ENCODE data around the gene ARL5B. TPM values are rescaled to one million over a fixed set of nuclear protein-coding genes. Genes with fewer than 3 reads are reported as not detected.
A peak's percentile ranks its signal among the peaks of the same experiment; 100 is the strongest.

Gene ARL5B
- total RNA-seq, 2 experiments from 2014 or later = 12.4 to 13.3 TPM

- CTCF ChIA-PET = no interaction called here
Observed at GRCh38 chr10:18710201-18710653, 51.0 kb downstream of the ARL5B start.

DNA sequence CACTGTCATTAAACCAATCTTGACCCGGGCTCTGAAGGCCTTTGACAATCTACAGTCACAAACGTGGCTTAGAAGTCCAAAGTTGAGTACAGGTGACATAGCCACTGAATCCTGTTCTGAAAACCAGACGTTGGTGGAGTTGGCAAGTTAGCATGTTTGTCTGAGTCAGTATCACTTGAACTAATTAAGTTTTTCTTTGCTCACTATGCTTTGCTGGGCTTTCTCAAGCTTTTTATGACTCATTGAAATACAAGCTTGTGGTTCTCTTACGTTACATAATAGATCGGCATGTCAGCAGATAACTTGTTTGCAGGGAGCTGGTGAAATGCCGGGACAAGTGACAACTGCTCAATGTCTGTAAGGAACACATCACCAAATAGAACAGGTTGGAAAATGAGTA is 53.8 kb downstream of the ARL5B start:
- Mint-ChIP-seq H3K9me3 (no peaks in the 10 kb centered on the region), H3K27me3 (peaks cover 7% of the 10 kb centered on the region), H3K27ac (no peak overlapping the region), H3K4me1 (ENCODE audit: low read depth) (no peaks in the 10 kb centered on the region), H3K36me3 (ENCODE audit: low read depth) (no peaks in the 10 kb centered on the region), H3K4me3 (no peak overlapping the region)
- no peak overlapping the region for H3K4me3 ChIP-seq (ENCODE audit: low read length)
- H3K27me3 ChIP-seq (ENCODE audit: control insufficient read depth in 1 of 2, insufficient read depth in 2 of 2, low read length in 2 of 2) = no peaks in the 10 kb centered on the region
- ChIA-PET POLR2A (no interaction called here), CTCF (no interaction called here)
- intact Hi-C loops (cut with DNase I, micrococcal nuclease) = no loop called here
- no peak overlapping the region for H3K27ac ChIP-seq (ENCODE audit: low read depth in 1 of 2, low read length in 2 of 2)
- TF ChIP-seq CTCF (IDR thresholded peaks at IDR 0.05) = no peak
- no peak for ATAC-seq (ENCODE audit: poor library complexity)
- peaks cover 0 to 7% of the 10 kb centered on the region in 2 experiments for H3K9me3 ChIP-seq (ENCODE audit: control insufficient read depth in 1 of 2, insufficient read depth in 1 of 2, low read length in 2 of 2)
- DNase-seq = no peak
- no peaks in the 10 kb centered on the region for H3K36me3 ChIP-seq (ENCODE audit: insufficient read depth, low read length)
- H3K4me1 ChIP-seq (ENCODE audit: insufficient read depth, low read length) = no peaks in the 10 kb centered on the region

More at GRCh38 chr10:18710201-18710653, 51.0 kb downstream of the ARL5B start:
- ATAC-seq (ENCODE audit: poor library complexity) (no peak), DNase-seq (peak in 1 of 14 experiments; percentile 6)
- no peak overlapping the region for H3K4me3 Mint-ChIP-seq
- Histone ChIP-seq H3K4me1 (ENCODE audit: insufficient read depth, low read length) (no peaks in the 10 kb centered on the region), H3K36me3 (ENCODE audit: insufficient read depth, low read length) (no peaks in the 10 kb centered on the region), H3K9me3 (ENCODE audit: control insufficient read depth in 1 of 2, insufficient read depth in 1 of 2, low read length in 2 of 2) (peaks cover 0 to 7% of the 10 kb centered on the region in 2 experiments), H3K27me3 (ENCODE audit: control insufficient read depth in 1 of 2, insufficient read depth in 2 of 2, low read length in 2 of 2) (no peaks in the 10 kb centered on the region), H3K4me3 (ENCODE audit: low read length) (no peak overlapping the region), H3K27ac (ENCODE audit: low read depth in 1 of 2, low read length in 2 of 2) (no peak overlapping the region)
- POLR2A ChIA-PET = no interaction called here
- TF ChIP-seq CTCF (IDR thresholded peaks at IDR 0.05) = no peak
- no peaks in the 10 kb centered on the region for H3K36me3 Mint-ChIP-seq (ENCODE audit: low read depth)
- intact Hi-C loops (cut with DNase I, micrococcal nuclease) = no loop called here
- H3K9me3 Mint-ChIP-seq = no peaks in the 10 kb centered on the region
- no peaks in the 10 kb centered on the region for H3K4me1 Mint-ChIP-seq (ENCODE audit: low read depth)
- H3K27me3 Mint-ChIP-seq = peaks cover 7% of the 10 kb centered on the region
- no peak overlapping the region for H3K27ac Mint-ChIP-seq

DNA sequence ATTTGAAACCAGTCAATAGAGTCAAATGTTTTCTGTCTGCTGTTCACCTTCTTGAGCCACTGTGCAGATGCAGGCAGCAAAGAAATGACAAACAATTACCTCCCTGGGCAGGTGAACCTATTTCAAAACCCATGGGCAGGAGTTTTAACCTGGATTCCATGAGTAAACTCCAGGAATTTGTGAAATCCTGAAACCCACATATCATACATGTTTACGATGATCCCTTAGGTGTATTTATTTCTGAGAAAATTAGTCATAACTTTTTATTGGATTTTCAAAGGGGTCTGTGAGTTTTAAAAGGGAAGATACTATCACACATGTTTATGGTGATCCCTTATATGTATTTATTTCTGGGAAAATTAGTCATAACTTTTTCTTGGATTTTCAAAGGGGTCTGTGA is 59.8 kb downstream of the ARL5B start:
- TF ChIP-seq CTCF (IDR thresholded peaks at IDR 0.05) = no peak
- Mint-ChIP-seq H3K27me3 (no peaks in the 10 kb centered on the region), H3K9me3 (no peaks in the 10 kb centered on the region), H3K36me3 (ENCODE audit: low read depth) (no peaks in the 10 kb centered on the region), H3K4me1 (ENCODE audit: low read depth) (no peaks in the 10 kb centered on the region), H3K27ac (no peak overlapping the region), H3K4me3 (no peak overlapping the region)
- Histone ChIP-seq H3K9me3 (ENCODE audit: control insufficient read depth in 1 of 2, insufficient read depth in 1 of 2, low read length in 2 of 2) (no peaks in the 10 kb centered on the region), H3K4me3 (ENCODE audit: low read length) (no peak overlapping the region), H3K36me3 (ENCODE audit: insufficient read depth, low read length) (no peaks in the 10 kb centered on the region), H3K4me1 (ENCODE audit: insufficient read depth, low read length) (no peaks in the 10 kb centered on the region), H3K27me3 (ENCODE audit: control insufficient read depth in 1 of 2, insufficient read depth in 2 of 2, low read length in 2 of 2) (no peaks in the 10 kb centered on the region), H3K27ac (ENCODE audit: low read depth in 1 of 2, low read length in 2 of 2) (no peak overlapping the region)
- intact Hi-C loops (cut with DNase I, micrococcal nuclease) = no loop called here
- CTCF ChIA-PET = no interaction called here
- POLR2A ChIA-PET = no interaction called here
- ATAC-seq (ENCODE audit: poor library complexity) (no peak), DNase-seq (no peak)
